ENCODE results near the gene TOM1L2.

TOM1L2 gene

DNA sequence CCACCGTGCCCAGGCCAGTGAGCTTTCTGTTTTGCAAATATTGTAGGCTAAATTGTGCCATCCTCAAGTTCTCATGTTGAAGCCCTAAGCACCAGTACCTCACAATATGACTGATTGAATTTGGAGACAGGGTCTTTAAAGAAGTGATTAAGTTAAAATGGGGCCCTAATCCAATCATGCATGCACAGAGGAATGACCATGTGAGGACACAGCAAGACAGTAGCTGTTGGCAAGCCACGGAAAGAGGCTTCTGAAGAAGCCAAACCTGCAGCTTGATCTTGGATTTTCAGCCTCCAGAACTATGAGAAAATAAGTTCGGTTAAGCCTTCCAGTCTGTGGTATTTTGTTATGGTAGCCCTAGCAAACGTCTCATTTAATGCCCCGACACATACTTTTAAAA is 24.9 kb downstream of the TOM1L2 start:
- H2AK5ac ChIP-seq (ENCODE audit: low read length): no peak overlapping the region
- H3K23ac ChIP-seq (ENCODE audit: low read length): no peak overlapping the region
- no peak overlapping the region for H3K4me2 ChIP-seq (ENCODE audit: low read length)
- no peaks in the 10 kb centered on the region for H3K79me1 ChIP-seq (ENCODE audit: low read length)
- H3K79me2 ChIP-seq (ENCODE audit: control insufficient read depth, insufficient read depth, low read length): no peaks in the 10 kb centered on the region
- no peak overlapping the region for H3K4me3 ChIP-seq (ENCODE audit: low read length)
- H2BK120ac ChIP-seq (ENCODE audit: low read depth, low read length): no peak overlapping the region
- no peak overlapping the region for H3K56ac ChIP-seq (ENCODE audit: low read length)
- no CpG with 5 or more reads among the region's 5 CpGs for WGBS (ENCODE audit: extremely low coverage, insufficient coverage, low lambda C conversion rate)
- H3K36me3 ChIP-seq (ENCODE audit: control insufficient read depth, insufficient read depth, low read length): no peaks in the 10 kb centered on the region
- H3K4me1 ChIP-seq (ENCODE audit: control insufficient read depth, low read depth, low read length): peaks cover 13% of the 10 kb centered on the region
- no peak overlapping the region for H3K4ac ChIP-seq (ENCODE audit: low read depth, low read length)
- H3K27ac ChIP-seq (ENCODE audit: low read depth, low read length): no peak overlapping the region
- no peak overlapping the region for H3K9ac ChIP-seq (ENCODE audit: low read length)
- H2BK5ac ChIP-seq (ENCODE audit: low read length): no peak overlapping the region
- H3K27me3 ChIP-seq (ENCODE audit: insufficient read depth, low read length, poor library complexity): no peaks in the 10 kb centered on the region
- no peak overlapping the region for H4K8ac ChIP-seq (ENCODE audit: low read depth, low read length)
- no peak overlapping the region for H2BK15ac ChIP-seq (replicated peaks; ENCODE audit: low read depth)
- no peak overlapping the region for H4K5ac ChIP-seq (ENCODE audit: low read length)
- no peak for DNase-seq
- H3K18ac ChIP-seq (ENCODE audit: low read length): no peak overlapping the region

DNA sequence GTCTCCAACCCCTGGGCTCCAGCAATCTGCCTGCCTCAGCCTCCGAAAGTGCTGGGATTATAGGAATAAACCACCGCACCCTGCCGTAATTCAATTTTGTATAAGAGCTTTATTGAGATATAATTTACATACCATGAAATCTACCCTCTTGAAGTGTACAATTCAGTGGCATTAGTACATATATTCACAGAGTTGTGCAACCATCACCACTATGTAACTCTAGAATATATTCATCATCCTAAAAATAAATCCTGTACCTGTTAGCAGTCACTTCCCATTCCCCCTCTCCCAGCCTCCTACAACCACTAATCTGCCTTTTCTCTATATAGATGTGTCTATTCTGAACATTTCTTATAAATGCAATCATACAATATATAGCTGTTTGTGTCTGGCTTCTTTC is 26.1 kb downstream of the TOM1L2 start:
- Histone ChIP-seq H3K27me3 (ENCODE audit: insufficient read depth, low read length, poor library complexity) (no peaks in the 10 kb centered on the region), H3K4me3 (ENCODE audit: low read length) (no peak overlapping the region), H4K5ac (ENCODE audit: low read length) (no peak overlapping the region), H3K9ac (ENCODE audit: low read length) (no peak overlapping the region), H3K79me2 (ENCODE audit: control insufficient read depth, insufficient read depth, low read length) (no peaks in the 10 kb centered on the region), H2BK15ac (replicated peaks; ENCODE audit: low read depth) (no peak overlapping the region), H4K8ac (ENCODE audit: low read depth, low read length) (no peak overlapping the region), H2BK5ac (ENCODE audit: low read length) (no peak overlapping the region), H3K36me3 (ENCODE audit: control insufficient read depth, insufficient read depth, low read length) (no peaks in the 10 kb centered on the region), H3K56ac (ENCODE audit: low read length) (no peak overlapping the region), H3K79me1 (ENCODE audit: low read length) (no peaks in the 10 kb centered on the region), H3K4ac (ENCODE audit: low read depth, low read length) (no peak overlapping the region), H3K4me2 (ENCODE audit: low read length) (no peak overlapping the region), H3K4me1 (ENCODE audit: control insufficient read depth, low read depth, low read length) (peaks cover 13% of the 10 kb centered on the region), H3K27ac (ENCODE audit: low read depth, low read length) (no peak overlapping the region), H2BK120ac (ENCODE audit: low read depth, low read length) (no peak overlapping the region), H3K18ac (ENCODE audit: low read length) (no peak overlapping the region), H3K23ac (ENCODE audit: low read length) (no peak overlapping the region), H2AK5ac (ENCODE audit: low read length) (no peak overlapping the region)
- WGBS (ENCODE audit: extremely low coverage, insufficient coverage, low lambda C conversion rate): no CpG with 5 or more reads among the region's 3 CpGs
- DNase-seq: no peak

DNA sequence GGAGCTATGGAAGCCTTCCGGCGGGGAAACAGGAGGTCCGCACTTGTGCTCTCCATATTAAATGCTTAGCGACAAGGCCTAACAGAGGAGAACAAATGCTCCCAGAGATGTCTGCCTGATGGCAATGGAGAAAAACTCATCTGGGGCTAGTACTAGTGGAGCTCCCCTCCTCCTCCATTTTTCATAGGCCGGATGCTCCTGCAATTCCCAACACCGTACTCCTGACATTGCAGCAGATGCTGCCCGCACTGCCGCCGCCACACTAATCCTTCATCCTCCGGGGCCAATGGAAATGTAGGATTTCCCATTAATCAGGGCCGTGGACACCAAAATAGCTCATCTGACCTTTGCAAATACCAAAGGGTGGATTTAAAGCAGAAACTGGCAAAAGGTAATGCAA is 27.5 kb downstream of the TOM1L2 start:
- H3K79me1 ChIP-seq (ENCODE audit: low read length): no peaks in the 10 kb centered on the region
- no peak for DNase-seq
- no peak overlapping the region for H3K18ac ChIP-seq (ENCODE audit: low read length)
- H3K9ac ChIP-seq (ENCODE audit: low read length): no peak overlapping the region
- H3K27ac ChIP-seq (ENCODE audit: low read depth, low read length): no peak overlapping the region
- no peaks in the 10 kb centered on the region for H3K36me3 ChIP-seq (ENCODE audit: control insufficient read depth, insufficient read depth, low read length)
- no peak overlapping the region for H2BK5ac ChIP-seq (ENCODE audit: low read length)
- H2AK5ac ChIP-seq (ENCODE audit: low read length): no peak overlapping the region
- WGBS (ENCODE audit: extremely low coverage, insufficient coverage, low lambda C conversion rate): no CpG with 5 or more reads among the region's 11 CpGs
- H4K8ac ChIP-seq (ENCODE audit: low read depth, low read length): no peak overlapping the region
- H3K4ac ChIP-seq (ENCODE audit: low read depth, low read length): no peak overlapping the region
- H2BK120ac ChIP-seq (ENCODE audit: low read depth, low read length): no peak overlapping the region
- H3K4me2 ChIP-seq (ENCODE audit: low read length): no peak overlapping the region
- H3K27me3 ChIP-seq (ENCODE audit: insufficient read depth, low read length, poor library complexity): no peaks in the 10 kb centered on the region
- H2BK15ac ChIP-seq (replicated peaks; ENCODE audit: low read depth): no peak overlapping the region
- H3K23ac ChIP-seq (ENCODE audit: low read length): no peak overlapping the region
- no peak overlapping the region for H4K5ac ChIP-seq (ENCODE audit: low read length)
- H3K56ac ChIP-seq (ENCODE audit: low read length): no peak overlapping the region
- no peaks in the 10 kb centered on the region for H3K79me2 ChIP-seq (ENCODE audit: control insufficient read depth, insufficient read depth, low read length)
- H3K4me1 ChIP-seq (ENCODE audit: control insufficient read depth, low read depth, low read length): peaks cover 13% of the 10 kb centered on the region
- H3K4me3 ChIP-seq (ENCODE audit: low read length): no peak overlapping the region

DNA sequence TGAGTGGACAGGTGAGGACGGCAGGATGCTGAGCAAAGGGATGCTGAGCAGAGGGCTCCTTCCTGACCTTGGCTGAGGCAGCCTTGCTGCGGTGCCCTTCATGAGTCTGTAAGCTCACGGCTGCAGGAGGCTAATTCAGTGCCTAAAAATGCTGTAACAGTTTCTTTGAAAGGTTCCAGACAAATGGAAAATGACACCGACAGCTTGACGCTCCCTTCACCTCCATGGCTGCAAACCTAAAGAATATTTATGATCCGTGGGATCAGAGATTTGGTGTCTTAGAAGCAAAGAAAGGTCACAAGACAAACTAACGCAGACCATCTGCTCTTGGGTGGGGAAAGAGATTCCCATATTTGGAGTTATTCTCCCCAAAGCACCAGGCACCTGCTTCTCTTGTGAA is 28.0 kb downstream of the TOM1L2 start:
- peak overlapping the region; percentile 79 for H2AK5ac ChIP-seq (ENCODE audit: low read length)
- H3K4me2 ChIP-seq (ENCODE audit: low read length): no peak overlapping the region
- H4K8ac ChIP-seq (ENCODE audit: low read depth, low read length): no peak overlapping the region
- no peak overlapping the region for H3K18ac ChIP-seq (ENCODE audit: low read length)
- no peaks in the 10 kb centered on the region for H3K79me2 ChIP-seq (ENCODE audit: control insufficient read depth, insufficient read depth, low read length)
- H2BK5ac ChIP-seq (ENCODE audit: low read length): peak overlapping the region; percentile 82
- no peaks in the 10 kb centered on the region for H3K79me1 ChIP-seq (ENCODE audit: low read length)
- peak overlapping the region; percentile 62 for H3K56ac ChIP-seq (ENCODE audit: low read length)
- no peaks in the 10 kb centered on the region for H3K36me3 ChIP-seq (ENCODE audit: control insufficient read depth, insufficient read depth, low read length)
- DNase-seq: no peak
- H3K4me1 ChIP-seq (ENCODE audit: control insufficient read depth, low read depth, low read length): peaks cover 13% of the 10 kb centered on the region
- H3K23ac ChIP-seq (ENCODE audit: low read length): peak overlapping the region; percentile 59
- no peak overlapping the region for H2BK120ac ChIP-seq (ENCODE audit: low read depth, low read length)
- no peak overlapping the region for H2BK15ac ChIP-seq (replicated peaks; ENCODE audit: low read depth)
- no peak overlapping the region for H3K4me3 ChIP-seq (ENCODE audit: low read length)
- H4K5ac ChIP-seq (ENCODE audit: low read length): no peak overlapping the region
- no peak overlapping the region for H3K4ac ChIP-seq (ENCODE audit: low read depth, low read length)
- H3K9ac ChIP-seq (ENCODE audit: low read length): no peak overlapping the region
- no CpG with 5 or more reads among the region's 7 CpGs for WGBS (ENCODE audit: extremely low coverage, insufficient coverage, low lambda C conversion rate)
- H3K27me3 ChIP-seq (ENCODE audit: insufficient read depth, low read length, poor library complexity): no peaks in the 10 kb centered on the region
- H3K27ac ChIP-seq (ENCODE audit: low read depth, low read length): peak overlapping the region; percentile 39

DNA sequence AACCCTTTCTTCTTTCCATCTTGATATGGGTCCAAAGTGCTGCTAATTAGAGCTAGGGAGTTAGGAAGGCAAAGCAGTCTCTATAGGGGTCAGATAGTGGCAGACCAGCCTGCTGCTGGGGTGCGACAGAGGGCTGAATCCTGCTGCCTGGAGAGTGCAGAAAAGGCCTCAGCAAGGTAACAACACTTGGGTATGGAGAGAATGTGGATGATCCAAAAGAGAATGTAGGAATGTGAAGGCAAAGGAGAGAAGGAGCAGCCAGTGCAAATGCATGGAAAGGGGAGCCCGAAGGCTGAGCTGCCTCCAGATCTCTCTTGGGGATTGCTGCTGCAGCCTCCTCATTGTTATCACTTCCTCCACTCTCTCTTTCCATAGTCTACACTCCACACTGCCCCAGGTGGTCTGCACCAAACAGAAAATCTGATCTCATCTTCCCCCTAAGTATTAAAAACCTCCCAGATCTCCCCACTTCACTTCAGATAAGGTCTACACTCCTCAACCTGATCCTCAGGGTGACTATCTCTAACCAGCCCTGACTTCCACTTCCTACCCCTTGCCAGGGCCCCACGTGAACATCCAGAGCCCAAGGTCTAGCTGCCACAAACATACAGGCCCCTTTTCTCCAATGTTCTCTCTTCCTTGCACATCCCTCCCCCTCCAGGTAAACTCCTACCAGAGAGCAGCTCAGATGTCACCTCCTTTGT is 28.8 kb downstream of the TOM1L2 start:
- H4K8ac ChIP-seq (ENCODE audit: low read depth, low read length): no peak overlapping the region
- H3K79me1 ChIP-seq (ENCODE audit: low read length): no peaks in the 10 kb centered on the region
- DNase-seq: peak; percentile 92
- no peak overlapping the region for H3K18ac ChIP-seq (ENCODE audit: low read length)
- H2AK5ac ChIP-seq (ENCODE audit: low read length): peak overlapping the region; percentile 79
- no peak overlapping the region for H4K5ac ChIP-seq (ENCODE audit: low read length)
- H3K4me1 ChIP-seq (ENCODE audit: control insufficient read depth, low read depth, low read length): peaks cover 13% of the 10 kb centered on the region
- no peak overlapping the region for H3K4me3 ChIP-seq (ENCODE audit: low read length)
- H2BK5ac ChIP-seq (ENCODE audit: low read length): peak overlapping the region; percentile 82
- no peaks in the 10 kb centered on the region for H3K36me3 ChIP-seq (ENCODE audit: control insufficient read depth, insufficient read depth, low read length)
- H3K4me2 ChIP-seq (ENCODE audit: low read length): no peak overlapping the region
- H3K27me3 ChIP-seq (ENCODE audit: insufficient read depth, low read length, poor library complexity): no peaks in the 10 kb centered on the region
- no peak overlapping the region for H2BK15ac ChIP-seq (replicated peaks; ENCODE audit: low read depth)
- peak overlapping the region; percentile 59 for H3K23ac ChIP-seq (ENCODE audit: low read length)
- H3K79me2 ChIP-seq (ENCODE audit: control insufficient read depth, insufficient read depth, low read length): no peaks in the 10 kb centered on the region
- H3K9ac ChIP-seq (ENCODE audit: low read length): no peak overlapping the region
- H3K27ac ChIP-seq (ENCODE audit: low read depth, low read length): peak overlapping the region; percentile 39
- WGBS (ENCODE audit: extremely low coverage, insufficient coverage, low lambda C conversion rate): no CpG with 5 or more reads among the region's 3 CpGs
- H3K4ac ChIP-seq (ENCODE audit: low read depth, low read length): no peak overlapping the region
- H3K56ac ChIP-seq (ENCODE audit: low read length): peak overlapping the region; percentile 62
- no peak overlapping the region for H2BK120ac ChIP-seq (ENCODE audit: low read depth, low read length)

DNA sequence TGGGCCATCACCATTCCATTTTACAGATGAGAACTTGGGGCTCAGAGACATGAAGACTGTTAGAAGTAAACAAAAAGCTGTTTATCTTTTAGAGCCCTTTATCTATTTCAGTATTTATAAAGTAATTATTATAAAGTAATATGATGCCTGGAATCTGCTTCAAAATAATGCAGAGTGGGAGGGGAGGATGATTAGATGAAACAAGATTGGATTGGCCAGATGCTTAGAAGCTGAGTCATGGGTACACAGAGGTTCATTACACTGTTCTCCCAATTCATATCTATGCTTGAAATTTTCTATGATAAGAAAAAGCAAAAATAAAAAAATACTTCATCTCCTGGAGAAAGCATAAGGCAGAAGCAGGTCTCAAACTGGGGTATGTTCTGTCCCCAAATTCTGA is 29.4 kb downstream of the TOM1L2 start:
- Histone ChIP-seq H3K23ac (ENCODE audit: low read length) (no peak overlapping the region), H3K36me3 (ENCODE audit: control insufficient read depth, insufficient read depth, low read length) (no peaks in the 10 kb centered on the region), H4K8ac (ENCODE audit: low read depth, low read length) (no peak overlapping the region), H2BK120ac (ENCODE audit: low read depth, low read length) (no peak overlapping the region), H3K56ac (ENCODE audit: low read length) (no peak overlapping the region), H2AK5ac (ENCODE audit: low read length) (no peak overlapping the region), H3K27me3 (ENCODE audit: insufficient read depth, low read length, poor library complexity) (no peaks in the 10 kb centered on the region), H3K4me1 (ENCODE audit: control insufficient read depth, low read depth, low read length) (peaks cover 13% of the 10 kb centered on the region), H2BK5ac (ENCODE audit: low read length) (no peak overlapping the region), H3K27ac (ENCODE audit: low read depth, low read length) (peak overlapping the region; percentile 39), H3K4ac (ENCODE audit: low read depth, low read length) (no peak overlapping the region), H3K18ac (ENCODE audit: low read length) (no peak overlapping the region), H3K79me1 (ENCODE audit: low read length) (no peaks in the 10 kb centered on the region), H3K79me2 (ENCODE audit: control insufficient read depth, insufficient read depth, low read length) (no peaks in the 10 kb centered on the region), H3K4me2 (ENCODE audit: low read length) (no peak overlapping the region), H3K4me3 (ENCODE audit: low read length) (no peak overlapping the region), H2BK15ac (replicated peaks; ENCODE audit: low read depth) (no peak overlapping the region), H3K9ac (ENCODE audit: low read length) (no peak overlapping the region), H4K5ac (ENCODE audit: low read length) (no peak overlapping the region)
- peak; percentile 55 for DNase-seq
